K562 (cell line): ENCODE measurements around the gene CCNK. TPM values are rescaled to one million over a fixed set of nuclear protein-coding genes. Genes with fewer than 3 reads are reported as not detected.

ENCODE experiments used
- AFF1 ChIP-seq, 2 experiments: fragments of 450-650 bp; IDR thresholded peaks; 2 replicates each; pipeline ENCODE4 v1.6.1; 2018; ENCODE audit warnings: mild to moderate bottlenecking in 2 of 2, low read depth in 1 of 2; ENCODE audit not compliant: partially characterized antibody in 2 of 2
- CBX2 ChIP-seq: fragments of 200-600 bp; sonication (generic); IDR thresholded peaks from one replicate; pipeline ENCODE4 v1.6.1; 2012; ENCODE audit warnings: mild to moderate bottlenecking, low read length, inconsistent platforms; ENCODE audit not compliant: insufficient read depth, poor library complexity, severe bottlenecking
- ETS2 ChIP-seq: IDR thresholded peaks from 2 replicates; pipeline ENCODE4 v1.6.1; 2016; ENCODE audit warnings: borderline replicate concordance, missing genetic modification characterization, mild to moderate bottlenecking, moderate library complexity, missing compliant biosample characterization; ENCODE audit not compliant: poor library complexity, severe bottlenecking
- FOXP1 ChIP-seq: sonication (generic); formaldehyde crosslinking; IDR thresholded peaks from 2 replicates; pipeline ENCODE4 v1.8.0; 2022; ENCODE audit warnings: mild to moderate bottlenecking, missing genetic modification reagents
- REST ChIP-seq, 2 experiments: fragments of 450-650 bp; formaldehyde crosslinking in 1 of 2; IDR thresholded peaks; 2 replicates each; pipeline versions ENCODE4 v1.4.0 to v1.6.1; 2014 to 2020; ENCODE audit warnings: mild to moderate bottlenecking in 2 of 2, borderline replicate concordance in 1 of 2, low read depth in 1 of 2
- SAFB ChIP-seq: fragments of 200-400 bp; formaldehyde crosslinking; IDR thresholded peaks from 2 replicates; pipeline ENCODE4 v1.6.1; 2017; ENCODE audit warnings: low read depth, low read length, borderline replicate concordance
- SREBF1 ChIP-seq: fragments of 150-350 bp; IDR thresholded peaks from 2 replicates; pipeline ENCODE4 v1.6.1; 2014; ENCODE audit warnings: antibody characterized with exemption, low read depth, low read length, borderline replicate concordance
- polyA plus RNA-seq, 8 experiments: library from polyadenylated mRNA; depleted of rRNA in 4 of 8; stranded (reverse) in 5 of 8; unstranded in 3 of 8; fragments of >200 nt; fragmentation: Nextera tagmentation in 2 of 8; fragmentation: Illumina TruSeq in 1 of 8; extraction: Ambion mirVana in 2 of 8; extraction: Trizol in 1 of 8; gene quantifications; 2 replicates each; pipeline versions ENCODE4 v1.2.1 to v1.2.3, GENCODE V29; 2011 to 2014; ENCODE audit warnings: inconsistent platforms in 1 of 8, missing spikeins in 1 of 8
- total RNA-seq, 7 experiments: library from RNA; depleted of rRNA in 6 of 7; stranded (reverse); fragments of >200 nt in 6 of 7; fragmentation: Illumina TruSeq in 2 of 7; extraction: Trizol in 2 of 7; gene quantifications; 2 replicates each; pipeline versions ENCODE4 v1.2.1 to v1.2.3, GENCODE V29; 2011 to 2021; ENCODE audit warnings: low replicate concordance in 1 of 7
- TF ChIP-seq, protein P1 (sequence below): fragments of 250-450 bp; sonication (Bioruptor Pico); IDR thresholded peaks from 2 replicates; pipeline ENCODE4 v1.4.0; 2020; ENCODE audit warnings: mild to moderate bottlenecking

The CCNK gene
- total and polyA plus RNA-seq, 9 of the 15 experiments (the other 6 are each of a cell fraction or from before 2014, with no cell fraction given): 5.8 to 84.2 (median 16.4) TPM

DNA sequence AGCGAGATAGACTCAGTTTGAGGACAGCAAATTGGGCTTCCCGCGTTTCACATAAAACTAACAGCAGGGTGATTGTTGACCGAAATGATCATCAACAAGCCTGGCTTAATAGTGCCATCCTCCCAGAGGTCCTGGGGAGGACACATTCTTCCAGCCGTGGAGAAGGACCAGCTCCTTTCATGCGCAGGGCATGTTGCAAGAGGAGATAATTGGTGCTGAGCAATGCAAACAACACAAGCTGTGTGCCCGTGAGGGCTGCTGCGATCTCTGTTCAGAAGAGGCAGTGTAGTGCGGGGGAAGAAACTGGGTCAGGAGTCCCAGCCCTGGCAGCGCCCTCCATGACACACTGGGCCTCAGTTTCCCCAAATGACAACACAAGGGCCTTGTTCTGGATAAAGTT lies 68.5 kb downstream of the CCNK start (continued):
- TF ChIP-seq REST (IDR thresholded peaks at IDR 0.05; ENCODE audit: borderline replicate concordance) (no peak), REST (CRISPR knock-in tag; IDR thresholded peaks at IDR 0.05; ENCODE audit: low read depth) (no peak), FOXP1 (CRISPR knock-in tag) (no peak), ETS2 (tag) (no peak), SAFB (no peak), CBX2 (no peak), AFF1 (IDR thresholded peaks at IDR 0.05; ENCODE audit: low read depth in 1 of 2, partially characterized antibody in 2 of 2) (no peak), SREBF1 (no peak)
- TF ChIP-seq, protein P1, sequence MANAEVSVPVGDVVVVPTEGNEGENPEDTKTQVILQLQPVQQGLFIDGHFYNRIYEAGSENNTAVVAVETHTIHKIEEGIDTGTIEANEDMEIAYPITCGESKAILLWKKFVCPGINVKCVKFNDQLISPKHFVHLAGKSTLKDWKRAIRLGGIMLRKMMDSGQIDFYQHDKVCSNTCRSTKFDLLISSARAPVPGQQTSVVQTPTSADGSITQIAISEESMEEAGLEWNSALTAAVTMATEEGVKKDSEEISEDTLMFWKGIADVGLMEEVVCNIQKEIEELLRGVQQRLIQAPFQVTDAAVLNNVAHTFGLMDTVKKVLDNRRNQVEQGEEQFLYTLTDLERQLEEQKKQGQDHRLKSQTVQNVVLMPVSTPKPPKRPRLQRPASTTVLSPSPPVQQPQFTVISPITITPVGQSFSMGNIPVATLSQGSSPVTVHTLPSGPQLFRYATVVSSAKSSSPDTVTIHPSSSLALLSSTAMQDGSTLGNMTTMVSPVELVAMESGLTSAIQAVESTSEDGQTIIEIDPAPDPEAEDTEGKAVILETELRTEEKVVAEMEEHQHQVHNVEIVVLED (CRISPR knock-in tag): no peak
